Muscle layer of colon (tissue), 2 donors: Measurements from ENCODE around the gene PGAP3.
A peak's percentile ranks its signal among the peaks of the same experiment; 100 is the strongest.
"Not testable (repeated sequence)": the region's sequence is repeated elsewhere in the genome, so short reads cannot be mapped to it uniquely, and the experiment has no call there.

Source experiments
- H3K27ac ChIP-seq: one replicate; pipeline ENCODE4 v1.7.0; 2013; ENCODE audit warnings: low read depth, mild to moderate bottlenecking, low read length, moderate library complexity
- H3K27me3 ChIP-seq, 2 donors: one replicate each; pipeline ENCODE4 v1.7.0; 2013; ENCODE audit warnings: low read length in 2 of 2, mild to moderate bottlenecking in 2 of 2; ENCODE audit not compliant: insufficient read depth in 2 of 2, control insufficient read depth in 1 of 2
- H3K36me3 ChIP-seq: one replicate; pipeline ENCODE4 v1.7.0; 2013; ENCODE audit warnings: mild to moderate bottlenecking, low read length; ENCODE audit not compliant: insufficient read depth
- H3K4me1 ChIP-seq: one replicate; pipeline ENCODE4 v1.7.0; 2013; ENCODE audit warnings: mild to moderate bottlenecking, low read length; ENCODE audit not compliant: insufficient read depth
- H3K4me3 ChIP-seq, 2 donors: one replicate each; pipeline ENCODE4 v1.7.0; 2013; ENCODE audit warnings: low read length in 2 of 2, low read depth in 1 of 2, mild to moderate bottlenecking in 1 of 2, moderate library complexity in 1 of 2
- H3K9ac ChIP-seq: one replicate; pipeline ENCODE4 v1.7.0; 2013; ENCODE audit warnings: low read length
- H3K9me3 ChIP-seq: one replicate; pipeline ENCODE4 v1.7.0; 2013; ENCODE audit warnings: mild to moderate bottlenecking, low read length
- donor health status: abdominal sarcoma.
- donor health status: Adenocarcinoma of cecum.

PGAP3 gene

GRCh38 chr17:39711071-39711470 is 23.2 kb upstream of the PGAP3 start:
- not testable (repeated sequence) for H3K9me3 ChIP-seq, H3K4me1 ChIP-seq, H3K27ac ChIP-seq, H3K4me3 ChIP-seq, H3K9ac ChIP-seq, H3K27me3 ChIP-seq
- H3K36me3 ChIP-seq = peaks cover 66% of the 10 kb centered on the region

- H3K36me3 ChIP-seq = peaks cover 58% of the 10 kb centered on the region
- H3K27ac ChIP-seq = no peak overlapping the region
- H3K9ac ChIP-seq = no peak overlapping the region
- H3K4me1 ChIP-seq = no peaks in the 10 kb centered on the region
- H3K9me3 ChIP-seq = no peaks in the 10 kb centered on the region
- no peaks in the 10 kb centered on the region for H3K27me3 ChIP-seq
- H3K4me3 ChIP-seq = no peak overlapping the region
Measured at GRCh38 chr17:39709998-39710964, 22.4 kb upstream of the PGAP3 start.

GRCh38 chr17:39709319-39709997 is 21.6 kb upstream of the PGAP3 start:
- H3K9ac ChIP-seq = no peak overlapping the region
- H3K9me3 ChIP-seq = no peaks in the 10 kb centered on the region
- H3K27me3 ChIP-seq = no peaks in the 10 kb centered on the region
- H3K4me3 ChIP-seq = no peak overlapping the region
- H3K4me1 ChIP-seq = peaks cover 7% of the 10 kb centered on the region
- H3K27ac ChIP-seq = no peak overlapping the region
- peaks cover 52% of the 10 kb centered on the region for H3K36me3 ChIP-seq

GRCh38 chr17:39706921-39707337 is 19.1 kb upstream of the PGAP3 start:
- no peak overlapping the region for H3K4me3 ChIP-seq
- peaks cover 39% of the 10 kb centered on the region for H3K36me3 ChIP-seq
- H3K9me3 ChIP-seq = no peaks in the 10 kb centered on the region
- H3K27ac ChIP-seq = no peak overlapping the region
- H3K27me3 ChIP-seq = no peaks in the 10 kb centered on the region
- H3K4me1 ChIP-seq = peaks cover 8% of the 10 kb centered on the region
- H3K9ac ChIP-seq = no peak overlapping the region

GRCh38 chr17:39706383-39706782 is 18.5 kb upstream of the PGAP3 start:
- Histone ChIP-seq H3K4me1 (peaks cover 9% of the 10 kb centered on the region), H3K9ac (no peak overlapping the region)

GRCh38 chr17:39705786-39706348 is 18.0 kb upstream of the PGAP3 start:
- H3K9me3 ChIP-seq = no peaks in the 10 kb centered on the region
- no peak overlapping the region for H3K9ac ChIP-seq
- no peak overlapping the region for H3K27ac ChIP-seq
- H3K27me3 ChIP-seq = no peaks in the 10 kb centered on the region
- peaks cover 14% of the 10 kb centered on the region for H3K4me1 ChIP-seq
- H3K4me3 ChIP-seq = no peak overlapping the region
- peaks cover 33% of the 10 kb centered on the region for H3K36me3 ChIP-seq

More at GRCh38 chr17:39706383-39706782, 18.5 kb upstream of the PGAP3 start:
- H3K27me3 ChIP-seq = no peaks in the 10 kb centered on the region
- peaks cover 34% of the 10 kb centered on the region for H3K36me3 ChIP-seq
- H3K27ac ChIP-seq = no peak overlapping the region
- no peak overlapping the region for H3K4me3 ChIP-seq
- no peaks in the 10 kb centered on the region for H3K9me3 ChIP-seq

- no peaks in the 10 kb centered on the region for H3K9me3 ChIP-seq
- no peak overlapping the region for H3K9ac ChIP-seq
- H3K27ac ChIP-seq = no peak overlapping the region
- no peaks in the 10 kb centered on the region for H3K27me3 ChIP-seq
- H3K4me1 ChIP-seq = peaks cover 15% of the 10 kb centered on the region
- H3K4me3 ChIP-seq = no peak overlapping the region
- peaks cover 26% of the 10 kb centered on the region for H3K36me3 ChIP-seq
Measured at GRCh38 chr17:39704821-39705551, 17.1 kb upstream of the PGAP3 start.

GRCh38 chr17:39703913-39704312 is 16.1 kb upstream of the PGAP3 start:
- Histone ChIP-seq H3K36me3 (peaks cover 16% of the 10 kb centered on the region), H3K4me3 (no peak overlapping the region), H3K27ac (no peak overlapping the region), H3K9ac (no peak overlapping the region), H3K9me3 (no peaks in the 10 kb centered on the region), H3K27me3 (no peaks in the 10 kb centered on the region), H3K4me1 (peaks cover 21% of the 10 kb centered on the region)

- peaks cover 21% of the 10 kb centered on the region for H3K4me1 ChIP-seq
- H3K9ac ChIP-seq = no peak overlapping the region
- no peaks in the 10 kb centered on the region for H3K9me3 ChIP-seq
- peaks cover 9% of the 10 kb centered on the region for H3K36me3 ChIP-seq
- H3K4me3 ChIP-seq = no peak overlapping the region
- H3K27me3 ChIP-seq = no peaks in the 10 kb centered on the region
- H3K27ac ChIP-seq = no peak overlapping the region
Measured at GRCh38 chr17:39702901-39703893, 15.3 kb upstream of the PGAP3 start.

GRCh38 chr17:39701784-39702422 is 14.0 kb upstream of the PGAP3 start:
- Histone ChIP-seq H3K27me3 (no peaks in the 10 kb centered on the region), H3K9me3 (no peaks in the 10 kb centered on the region), H3K9ac (no peak overlapping the region), H3K36me3 (no peaks in the 10 kb centered on the region), H3K4me1 (peaks cover 21% of the 10 kb centered on the region), H3K4me3 (peak overlapping the region in 1 of 2 donors; percentile 67), H3K27ac (no peak overlapping the region)
